Measurements from ENCODE around the gene SLC38A4.

GRCh38 chr12:46865311-46865710 is 39.5 kb upstream of the SLC38A4 start:
- no peak for TF ChIP-seq CTCF (IDR thresholded peaks at IDR 0.05; ENCODE audit: poor library complexity)
- TF ChIP-seq EZH2 (IDR thresholded peaks at IDR 0.05; ENCODE audit: borderline replicate concordance), result no peak
- no peak for TF ChIP-seq EZH2phosphoT487 (IDR thresholded peaks at IDR 0.05; ENCODE audit: low read depth, severe bottlenecking, unreplicated experiment)
